GM21447 (cell line): ENCODE measurements around the gene UBAP1.
"Not testable (repeated sequence)": the region's sequence is repeated elsewhere in the genome, so short reads cannot be mapped to it uniquely, and the experiment has no call there.

Source experiments
- ATAC-seq: cut with Tn5 transposase; IDR thresholded peaks from one replicate; pipeline ENCODE4 v1.9.1; 2021; ENCODE audit not compliant: unreplicated experiment

UBAP1 gene

GRCh38 chr9:34220218-34220617 lies 41.4 kb downstream of the UBAP1 start:
- ATAC-seq, result no peak

GRCh38 chr9:34224349-34224748 lies 45.5 kb downstream of the UBAP1 start:
- ATAC-seq, result no peak

- ATAC-seq, result not testable (repeated sequence)
Measured at GRCh38 chr9:34226144-34226760, 47.4 kb downstream of the UBAP1 start.

GRCh38 chr9:34227445-34227844 lies 48.6 kb downstream of the UBAP1 start:
- ATAC-seq, result no peak

GRCh38 chr9:34230556-34230955 lies 51.7 kb downstream of the UBAP1 start:
- no peak for ATAC-seq

- no peak for ATAC-seq
Measured at GRCh38 chr9:34232201-34232600, 53.4 kb downstream of the UBAP1 start.

- ATAC-seq, result no peak
Measured at GRCh38 chr9:34233672-34234071, 54.8 kb downstream of the UBAP1 start.

- ATAC-seq, result no peak
Measured at GRCh38 chr9:34237836-34238235, 59.0 kb downstream of the UBAP1 start.

- no peak for ATAC-seq
Measured at GRCh38 chr9:34240006-34240405, 61.2 kb downstream of the UBAP1 start.

- no peak for ATAC-seq
Measured at GRCh38 chr9:34242830-34243229, 64.0 kb downstream of the UBAP1 start.

GRCh38 chr9:34245212-34245611 lies 66.4 kb downstream of the UBAP1 start:
- ATAC-seq, result not testable (repeated sequence)

GRCh38 chr9:34246453-34246852 lies 67.6 kb downstream of the UBAP1 start:
- ATAC-seq, result no peak

GRCh38 chr9:34247782-34248181 lies 68.9 kb downstream of the UBAP1 start:
- ATAC-seq, result not testable (repeated sequence)

- no peak for ATAC-seq
Measured at GRCh38 chr9:34249274-34249673, 70.4 kb downstream of the UBAP1 start.

- ATAC-seq, result no peak
Measured at GRCh38 chr9:34250721-34251120, 71.9 kb downstream of the UBAP1 start.

- ATAC-seq, result no peak
Measured at GRCh38 chr9:34252016-34252415, 73.2 kb downstream of the UBAP1 start.

- no peak for ATAC-seq
Measured at GRCh38 chr9:34252670-34253459, 74.0 kb downstream of the UBAP1 start.

- ATAC-seq, result no peak
Measured at GRCh38 chr9:34253460-34253837, 74.6 kb downstream of the UBAP1 start.

- no peak for ATAC-seq
Measured at GRCh38 chr9:34254141-34254913, 75.5 kb downstream of the UBAP1 start.

- ATAC-seq, result no peak
Measured at GRCh38 chr9:34254966-34255825, 76.4 kb downstream of the UBAP1 start.

GRCh38 chr9:34256104-34256503 lies 77.3 kb downstream of the UBAP1 start:
- ATAC-seq, result no peak
